Ovary (tissue), 9 donors: Measurements from ENCODE around the gene ATR. TPM values are rescaled to one million over a fixed set of nuclear protein-coding genes. Genes with fewer than 3 reads are reported as not detected.
"Not testable (repeated sequence)": the region's sequence is repeated elsewhere in the genome, so short reads cannot be mapped to it uniquely, and the experiment has no call there.

Experiments used
- DNase-seq, 5 donors: peaks; one replicate each; pipeline ENCODE4 v3.0.0-alpha.2; 2019 to 2020
- H3K27ac ChIP-seq, 2 donors: fragments of 200-600 bp; one replicate each; pipeline versions ENCODE4 v1.5.1 to v1.8.0; 2019 to 2022
- H3K27me3 ChIP-seq: fragments of 200-600 bp; one replicate; pipeline ENCODE4 v1.8.0; 2022
- H3K36me3 ChIP-seq: fragments of 200-600 bp; sonication (generic); one replicate; pipeline ENCODE4 v1.5.1; 2019
- H3K4me1 ChIP-seq: one replicate; pipeline ENCODE4 v1.8.1; 2013; ENCODE audit warnings: mild to moderate bottlenecking, moderate library complexity; ENCODE audit not compliant: insufficient read depth
- H3K4me3 ChIP-seq: fragments of 200-600 bp; sonication (generic); one replicate; pipeline ENCODE4 v1.5.1; 2017
- H3K9me3 ChIP-seq, 2 donors: fragments of 200-600 bp in 1 of 2; sonication (generic) in 1 of 2; one replicate each; pipeline versions ENCODE4 v1.5.1 to v1.8.1; 2013 to 2019; ENCODE audit warnings: mild to moderate bottlenecking in 1 of 2, moderate library complexity in 1 of 2
- EP300 ChIP-seq: sonication (generic); formaldehyde crosslinking; IDR thresholded peaks from one replicate; pipeline ENCODE4 v1.6.1; 2017; ENCODE audit warnings: antibody characterized with exemption
- POLR2A ChIP-seq: fragments of 450-650 bp; IDR thresholded peaks from one replicate; pipeline ENCODE4 v1.6.1; 2017; ENCODE audit warnings: antibody characterized with exemption, mild to moderate bottlenecking, moderate library complexity
- WGBS, 3 donors: extraction: QIAGEN DNeasy Blood & Tissue Kit in 1 of 3; methylation state at CpG; one replicate each; pipeline versions ENCODE4 v1.1.5 to v1.1.7; 2013 to 2017; 5-methylcytosine and 5-hydroxymethylcytosine counted together
- intact Hi-C, 4 donors: fragments of 100-400 bp; cut with DNase I; formaldehyde crosslinking; loops; one replicate each; pipeline versions ENCODE4 v1.11.0 to v1.15.1; 2022 to 2023
- polyA plus RNA-seq, 2 donors: library from polyadenylated mRNA; stranded (reverse); fragments of 200-250 nt in 1 of 2; fragments of 350-450 nt in 1 of 2; fragmentation: Illumina TruSeq in 1 of 2; extraction: RNeasy Lipid Tissue Mini Kit (QIAGEN cat#74804) in 1 of 2; gene quantifications; one replicate each; pipeline ENCODE4 v1.2.3, GENCODE V29; 2013 to 2014
- total RNA-seq, 7 donors: library from RNA; depleted of rRNA in 2 of 7; stranded (reverse); fragments of >200 nt in 2 of 7; fragmentation: NEBNext Ultra II Directional in 3 of 7; extraction: Animal tissue kit (Norgen Biotek cat#: 25700) in 3 of 7; gene quantifications; one replicate each; pipeline versions ENCODE4 v1.1.0 to v1.2.4, GENCODE V29; 2016 to 2023
- TF ChIP-seq, protein P1 (sequence below), 3 donors: fragments of 450-650 bp in 2 of 3; fragments of 200-600 bp in 1 of 3; IDR thresholded peaks; one replicate each; pipeline versions ENCODE4 v1.5.1 to v1.8.0; 2016 to 2022; ENCODE audit warnings: antibody characterized with exemption in 3 of 3, mild to moderate bottlenecking in 1 of 3
- donor health status: DM: no; HTN: no; CAD: no; lungs with moderate emphysema.
- donor health status: DM: no; HTN: no; CAD: no.
- donor health status: Bipolar disorder and iron deficiency.
- donor health status: DM: yes; HTN: yes; CAD: no.
- donor health status: DM: no; HTN: no; CAD: no.
- donor health status: DM: yes; HTN: yes; CAD: no.

The ATR gene
- total and polyA plus RNA-seq, 9 donors = 6.0 to 23.4 (median 17.3) TPM

- H3K27ac ChIP-seq = no peak overlapping the region
- no peaks in the 10 kb centered on the region for H3K36me3 ChIP-seq
- TF ChIP-seq, protein P1, sequence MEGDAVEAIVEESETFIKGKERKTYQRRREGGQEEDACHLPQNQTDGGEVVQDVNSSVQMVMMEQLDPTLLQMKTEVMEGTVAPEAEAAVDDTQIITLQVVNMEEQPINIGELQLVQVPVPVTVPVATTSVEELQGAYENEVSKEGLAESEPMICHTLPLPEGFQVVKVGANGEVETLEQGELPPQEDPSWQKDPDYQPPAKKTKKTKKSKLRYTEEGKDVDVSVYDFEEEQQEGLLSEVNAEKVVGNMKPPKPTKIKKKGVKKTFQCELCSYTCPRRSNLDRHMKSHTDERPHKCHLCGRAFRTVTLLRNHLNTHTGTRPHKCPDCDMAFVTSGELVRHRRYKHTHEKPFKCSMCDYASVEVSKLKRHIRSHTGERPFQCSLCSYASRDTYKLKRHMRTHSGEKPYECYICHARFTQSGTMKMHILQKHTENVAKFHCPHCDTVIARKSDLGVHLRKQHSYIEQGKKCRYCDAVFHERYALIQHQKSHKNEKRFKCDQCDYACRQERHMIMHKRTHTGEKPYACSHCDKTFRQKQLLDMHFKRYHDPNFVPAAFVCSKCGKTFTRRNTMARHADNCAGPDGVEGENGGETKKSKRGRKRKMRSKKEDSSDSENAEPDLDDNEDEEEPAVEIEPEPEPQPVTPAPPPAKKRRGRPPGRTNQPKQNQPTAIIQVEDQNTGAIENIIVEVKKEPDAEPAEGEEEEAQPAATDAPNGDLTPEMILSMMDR (IDR thresholded peaks at IDR 0.05) = no peak
- no peak for TF ChIP-seq EP300
- TF ChIP-seq POLR2A = no peak
- no peaks in the 10 kb centered on the region for H3K27me3 ChIP-seq
- intact Hi-C loops = no loop called here
- H3K4me1 ChIP-seq = no peaks in the 10 kb centered on the region
- no peak for DNase-seq
- H3K9me3 ChIP-seq = no peaks in the 10 kb centered on the region
- H3K4me3 ChIP-seq = no peak overlapping the region
Observed at GRCh38 chr3:142604940-142605339, 26.4 kb upstream of the ATR start.

DNA sequence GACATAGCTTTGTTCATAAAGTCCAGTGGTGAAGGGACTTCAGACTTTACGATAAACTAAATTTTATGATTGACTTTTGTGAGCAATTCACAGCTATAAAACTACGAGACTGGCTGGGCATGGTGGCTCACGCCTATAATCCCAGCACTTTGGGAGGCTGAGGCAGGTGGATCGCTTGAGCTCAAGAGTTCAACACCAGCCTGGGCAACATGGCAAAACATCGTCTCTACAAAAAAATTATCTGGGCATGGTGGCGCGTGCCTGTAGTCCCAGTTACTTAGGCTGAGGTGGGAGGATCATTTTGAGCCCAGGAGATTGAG, 24.8 kb upstream of the ATR start:
- H3K4me3 ChIP-seq, H3K27ac ChIP-seq, H3K36me3 ChIP-seq, H3K27me3 ChIP-seq, H3K4me1 ChIP-seq, intact Hi-C loops, DNase-seq, H3K9me3 ChIP-seq: not testable (repeated sequence)
- 86 to 93% (median 93%) methylated on average over 7 of the region's 7 CpGs for WGBS, 3 donors

DNA sequence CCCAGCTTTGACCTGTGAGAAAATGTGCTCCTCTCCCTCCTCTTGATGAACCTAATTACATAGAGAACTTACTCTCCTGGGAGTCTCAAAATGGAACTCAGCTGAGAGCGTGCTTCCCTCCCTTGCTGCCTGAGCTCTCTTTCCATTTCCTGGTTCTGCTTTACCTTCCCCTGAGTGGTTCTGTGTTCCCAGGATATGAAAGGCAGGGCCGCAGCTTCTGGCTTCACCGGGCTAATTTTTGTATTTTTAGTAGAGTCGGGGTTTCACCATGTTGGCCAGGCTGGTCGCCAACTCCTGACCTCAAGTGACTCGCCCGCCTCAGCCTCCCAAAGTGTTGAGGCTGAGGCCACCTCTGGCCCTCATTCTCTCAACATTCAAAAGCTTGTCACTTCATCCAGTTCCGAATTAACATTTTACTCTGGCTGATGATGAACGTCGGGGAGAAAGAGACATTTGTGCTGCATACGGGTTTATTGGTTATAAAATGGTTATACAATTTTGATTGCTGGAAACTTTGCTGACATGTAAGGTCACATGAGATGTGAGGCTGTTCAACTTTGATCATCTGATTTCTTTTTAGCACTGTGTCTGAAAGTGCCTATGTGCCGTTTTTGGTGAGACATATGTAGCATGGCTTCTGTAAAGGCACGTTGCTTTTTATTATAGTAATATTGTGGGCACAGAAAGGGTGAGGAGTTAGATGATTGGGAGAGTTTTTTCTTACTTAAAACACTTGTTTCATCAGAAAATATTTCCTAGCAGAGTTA, 24.3 kb upstream of the ATR start:
- Histone ChIP-seq H3K27me3 (no peaks in the 10 kb centered on the region), H3K4me3 (no peak overlapping the region), H3K9me3 (no peaks in the 10 kb centered on the region), H3K4me1 (no peaks in the 10 kb centered on the region), H3K27ac (no peak overlapping the region), H3K36me3 (no peaks in the 10 kb centered on the region)
- TF ChIP-seq EP300 (no peak), POLR2A (no peak)
- TF ChIP-seq, protein P1 (IDR thresholded peaks at IDR 0.05) = no peak
- intact Hi-C loops = no loop called here
- 90 to 94% (median 93%) methylated on average over 13 of the region's 13 CpGs for WGBS, 3 donors
- no peak for DNase-seq

GRCh38 chr3:142601713-142602112, 23.2 kb upstream of the ATR start:
- no peak for DNase-seq
- no peak overlapping the region for H3K4me3 ChIP-seq
- intact Hi-C loops = no loop called here
- H3K4me1 ChIP-seq = no peaks in the 10 kb centered on the region
- no peaks in the 10 kb centered on the region for H3K9me3 ChIP-seq
- no peak overlapping the region for H3K27ac ChIP-seq
- H3K27me3 ChIP-seq = no peaks in the 10 kb centered on the region
- TF ChIP-seq POLR2A (no peak), EP300 (no peak)
- TF ChIP-seq, protein P1 (IDR thresholded peaks at IDR 0.05) = no peak
- 53 to 70% (median 59%) methylated on average over 4 of the region's 4 CpGs for WGBS, 3 donors
- H3K36me3 ChIP-seq = no peaks in the 10 kb centered on the region

DNA sequence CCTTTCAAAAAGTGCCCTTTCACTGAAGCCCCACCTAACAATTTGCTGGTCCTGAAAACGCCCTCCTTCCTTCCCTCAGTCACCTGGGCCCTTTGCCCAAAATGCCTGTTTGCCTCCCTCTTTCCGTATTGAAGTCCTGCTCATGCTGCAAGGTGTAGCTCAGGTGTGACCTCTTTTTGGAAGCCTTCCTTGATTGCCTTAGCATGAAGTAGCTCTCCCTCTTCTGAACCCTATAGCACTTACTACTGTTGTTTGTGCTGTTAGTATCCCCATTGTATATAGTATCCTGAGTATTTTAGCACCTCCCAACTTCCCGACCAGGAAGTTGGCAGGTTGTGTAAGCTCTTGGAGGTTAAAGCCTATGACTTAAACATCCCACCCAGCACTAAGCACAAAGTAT, 19.4 kb upstream of the ATR start:
- TF ChIP-seq POLR2A = no peak
- no peak for TF ChIP-seq EP300
- TF ChIP-seq, protein P1 (IDR thresholded peaks at IDR 0.05) = no peak
- intact Hi-C loops = no loop called here
- no peak overlapping the region for H3K4me3 ChIP-seq
- no peaks in the 10 kb centered on the region for H3K27me3 ChIP-seq
- 80 to 83% (median 82%) methylated on average over 3 of the region's 3 CpGs for WGBS, 3 donors
- no peaks in the 10 kb centered on the region for H3K9me3 ChIP-seq
- no peak overlapping the region for H3K27ac ChIP-seq
- H3K36me3 ChIP-seq = no peaks in the 10 kb centered on the region
- DNase-seq = no peak
- H3K4me1 ChIP-seq = no peaks in the 10 kb centered on the region
